Measurements from ENCODE around the gene ACTR6.

GRCh38 chr12:100273782-100274181 is 73.2 kb downstream of the ACTR6 start:
- TF ChIP-seq CTCF (IDR thresholded peaks at IDR 0.05; ENCODE audit: extremely low read depth in 1 of 2, insufficient read depth in 1 of 2, low read depth in 1 of 2, low read length in 2 of 2) = no peak
- no peak for TF ChIP-seq GATA2 (IDR thresholded peaks at IDR 0.05; ENCODE audit: insufficient read depth, insufficient read length, low read depth, low read length)
- no peak for TF ChIP-seq POLR2A (IDR thresholded peaks at IDR 0.05; ENCODE audit: low read depth, low read length)
- no peak for TF ChIP-seq FOS (IDR thresholded peaks at IDR 0.05; ENCODE audit: borderline replicate concordance, insufficient read depth, low read length)
- TF ChIP-seq EZH2 (IDR thresholded peaks at IDR 0.05; ENCODE audit: borderline replicate concordance, low read depth, low read length, severe bottlenecking) = no peak
- no peak for TF ChIP-seq POLR2AphosphoS5 (IDR thresholded peaks at IDR 0.05; ENCODE audit: insufficient read depth, low read depth, low read length)
- no peak for TF ChIP-seq MAX (IDR thresholded peaks at IDR 0.05; ENCODE audit: insufficient read depth, insufficient read length)
- no peak for TF ChIP-seq JUN (IDR thresholded peaks at IDR 0.05; ENCODE audit: borderline replicate concordance, insufficient read depth, insufficient read length, low read depth)
- TF ChIP-seq MYC (IDR thresholded peaks at IDR 0.05; ENCODE audit: low read depth, low read length) = no peak

Data from endothelial cell of umbilical vein (primary cell).